Measurements from ENCODE around the gene FRK.

Gene FRK

DNA sequence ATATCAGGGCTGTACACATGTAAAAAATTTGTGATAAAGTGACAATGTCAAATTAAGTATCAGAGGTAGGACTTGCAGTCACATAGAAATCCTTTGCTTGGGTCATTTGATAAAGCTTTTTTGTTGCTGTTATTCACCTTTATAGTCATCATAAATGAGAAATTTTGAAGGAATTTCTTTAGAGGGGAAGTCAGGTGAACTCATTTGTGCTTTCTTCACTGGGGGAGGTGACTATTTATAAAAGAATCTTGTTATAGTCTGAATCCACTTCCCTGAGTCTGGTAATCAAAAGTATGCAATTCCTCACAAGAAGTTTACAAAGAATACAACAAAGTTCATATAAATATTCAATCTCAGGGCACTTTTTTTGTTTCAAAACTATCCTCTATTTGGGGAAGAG, 47.7 kb downstream of the FRK start:
- no peak overlapping the region for H4K8ac ChIP-seq (ENCODE audit: low read depth, low read length)
- no peak overlapping the region for H4K91ac ChIP-seq (ENCODE audit: low read depth, low read length)
- H3K4me3 ChIP-seq (ENCODE audit: low read depth, low read length) = no peak overlapping the region
- no peak overlapping the region for H3K18ac ChIP-seq (ENCODE audit: low read length)
- H3K27me3 ChIP-seq (ENCODE audit: insufficient read depth, low read length) = no peaks in the 10 kb centered on the region
- no peak overlapping the region for H3K4me2 ChIP-seq (ENCODE audit: low read length)
- no peak overlapping the region for H2BK12ac ChIP-seq (ENCODE audit: low read length)
- no peak overlapping the region for H2BK5ac ChIP-seq (ENCODE audit: low read depth, low read length, poor library complexity)
- no peak overlapping the region for H3K14ac ChIP-seq (ENCODE audit: low read length)
- H3K4me1 ChIP-seq (ENCODE audit: control insufficient read depth in 1 of 2, insufficient read depth in 2 of 2, low read length in 2 of 2) = no peaks in the 10 kb centered on the region
- no peaks in the 10 kb centered on the region for H3K9me3 ChIP-seq (ENCODE audit: insufficient read depth, low read depth, low read length)
- no peak overlapping the region for H3K23ac ChIP-seq (ENCODE audit: low read length)
- no peaks in the 10 kb centered on the region for H3K79me2 ChIP-seq (ENCODE audit: control insufficient read depth, insufficient read depth, low read length, poor library complexity)
- no peak for DNase-seq
- no peaks in the 10 kb centered on the region for H3K36me3 ChIP-seq (ENCODE audit: control insufficient read depth in 1 of 2, insufficient read depth in 2 of 2, low read length in 2 of 2)
- no peaks in the 10 kb centered on the region for H3K79me1 ChIP-seq (ENCODE audit: low read length)
- no peak overlapping the region for H3K27ac ChIP-seq (ENCODE audit: low read depth, low read length)
- no peak overlapping the region for H2AFZ ChIP-seq (ENCODE audit: insufficient read depth, low read length, poor library complexity)
- no peak overlapping the region for H4K12ac ChIP-seq (ENCODE audit: low read depth, low read length)
- no peak overlapping the region for H2AK5ac ChIP-seq (ENCODE audit: low read length)
- no peak overlapping the region for H3K4ac ChIP-seq (ENCODE audit: low read depth, low read length)
- no peak overlapping the region for H2BK120ac ChIP-seq (ENCODE audit: insufficient read depth, low read length, poor library complexity)
- no peak overlapping the region for H3K9ac ChIP-seq (ENCODE audit: low read length)

DNA sequence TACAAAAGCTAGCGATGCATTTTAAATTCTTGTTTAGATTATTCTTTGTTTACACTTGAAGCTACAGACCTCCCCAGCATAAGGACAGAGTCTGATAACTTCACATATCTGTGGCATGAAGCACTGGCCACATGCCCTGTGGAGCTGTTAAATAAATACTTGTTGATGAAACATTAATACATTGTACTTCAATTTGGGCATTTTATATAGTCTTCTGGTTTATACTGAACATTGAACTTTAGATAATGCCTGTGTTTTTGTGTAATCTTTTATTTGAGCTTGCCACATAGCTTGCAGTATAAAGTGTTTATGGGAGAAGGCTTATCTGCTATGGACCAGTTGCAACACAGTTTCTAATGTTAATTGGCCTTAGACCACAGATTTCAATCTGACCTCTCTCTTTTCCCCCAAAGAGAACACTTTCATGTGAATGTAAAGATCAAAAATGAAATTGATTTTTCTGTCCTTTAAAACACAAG, 48.2 kb downstream of the FRK start:
- no peaks in the 10 kb centered on the region for H3K79me1 ChIP-seq (ENCODE audit: low read length)
- no peak overlapping the region for H2BK120ac ChIP-seq (ENCODE audit: insufficient read depth, low read length, poor library complexity)
- H2BK5ac ChIP-seq (ENCODE audit: low read depth, low read length, poor library complexity) = no peak overlapping the region
- H3K18ac ChIP-seq (ENCODE audit: low read length) = no peak overlapping the region
- H3K4ac ChIP-seq (ENCODE audit: low read depth, low read length) = no peak overlapping the region
- H2AFZ ChIP-seq (ENCODE audit: insufficient read depth, low read length, poor library complexity) = no peak overlapping the region
- no peaks in the 10 kb centered on the region for H3K4me1 ChIP-seq (ENCODE audit: control insufficient read depth in 1 of 2, insufficient read depth in 2 of 2, low read length in 2 of 2)
- no CpG with 5 or more reads among the region's 1 CpG for WGBS (ENCODE audit: extremely low coverage, insufficient coverage, insufficient read length)
- H4K12ac ChIP-seq (ENCODE audit: low read depth, low read length) = no peak overlapping the region
- H3K23ac ChIP-seq (ENCODE audit: low read length) = no peak overlapping the region
- no peak overlapping the region for H2AK5ac ChIP-seq (ENCODE audit: low read length)
- H3K9me3 ChIP-seq (ENCODE audit: insufficient read depth, low read depth, low read length) = no peaks in the 10 kb centered on the region
- H4K91ac ChIP-seq (ENCODE audit: low read depth, low read length) = no peak overlapping the region
- H3K36me3 ChIP-seq (ENCODE audit: control insufficient read depth in 1 of 2, insufficient read depth in 2 of 2, low read length in 2 of 2) = no peaks in the 10 kb centered on the region
- DNase-seq = no peak
- H3K27me3 ChIP-seq (ENCODE audit: insufficient read depth, low read length) = no peaks in the 10 kb centered on the region
- H2BK12ac ChIP-seq (ENCODE audit: low read length) = no peak overlapping the region
- H3K4me2 ChIP-seq (ENCODE audit: low read length) = no peak overlapping the region
- no peaks in the 10 kb centered on the region for H3K79me2 ChIP-seq (ENCODE audit: control insufficient read depth, insufficient read depth, low read length, poor library complexity)
- H3K14ac ChIP-seq (ENCODE audit: low read length) = no peak overlapping the region
- H3K27ac ChIP-seq (ENCODE audit: low read depth, low read length) = no peak overlapping the region
- no peak overlapping the region for H3K4me3 ChIP-seq (ENCODE audit: low read depth, low read length)
- no peak overlapping the region for H4K8ac ChIP-seq (ENCODE audit: low read depth, low read length)
- no peak overlapping the region for H3K9ac ChIP-seq (ENCODE audit: low read length)

DNA sequence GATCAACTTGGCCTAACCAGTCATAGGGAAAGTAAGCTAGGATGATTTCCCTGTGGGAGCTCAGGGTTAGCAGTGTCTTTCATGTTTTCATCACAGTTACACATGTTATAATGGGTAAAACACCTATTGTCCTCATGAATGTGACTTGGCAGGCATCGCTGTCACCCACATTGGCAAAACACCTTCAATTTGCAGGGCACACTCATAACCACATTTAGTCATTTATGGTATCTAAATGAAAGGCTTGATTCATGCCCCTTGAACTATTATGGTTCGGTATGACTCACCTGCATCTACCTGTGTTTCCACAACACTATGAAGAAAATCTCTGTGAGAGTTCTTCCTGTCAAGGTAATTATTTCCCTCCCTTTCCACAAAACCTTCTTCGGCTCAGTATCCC, 49.2 kb downstream of the FRK start:
- no CpG with 5 or more reads among the region's 3 CpGs for WGBS (ENCODE audit: extremely low coverage, insufficient coverage, insufficient read length)
- Histone ChIP-seq H2AK5ac (ENCODE audit: low read length) (no peak overlapping the region), H3K4me3 (ENCODE audit: low read depth, low read length) (no peak overlapping the region), H4K8ac (ENCODE audit: low read depth, low read length) (no peak overlapping the region), H3K9me3 (ENCODE audit: insufficient read depth, low read depth, low read length) (no peaks in the 10 kb centered on the region), H3K18ac (ENCODE audit: low read length) (no peak overlapping the region), H3K14ac (ENCODE audit: low read length) (no peak overlapping the region), H4K91ac (ENCODE audit: low read depth, low read length) (no peak overlapping the region), H3K79me1 (ENCODE audit: low read length) (no peaks in the 10 kb centered on the region), H2BK5ac (ENCODE audit: low read depth, low read length, poor library complexity) (no peak overlapping the region), H3K9ac (ENCODE audit: low read length) (no peak overlapping the region), H3K23ac (ENCODE audit: low read length) (no peak overlapping the region), H4K12ac (ENCODE audit: low read depth, low read length) (no peak overlapping the region), H3K27me3 (ENCODE audit: insufficient read depth, low read length) (no peaks in the 10 kb centered on the region), H2BK120ac (ENCODE audit: insufficient read depth, low read length, poor library complexity) (no peak overlapping the region), H2BK12ac (ENCODE audit: low read length) (no peak overlapping the region), H3K27ac (ENCODE audit: low read depth, low read length) (no peak overlapping the region), H3K4ac (ENCODE audit: low read depth, low read length) (no peak overlapping the region), H3K79me2 (ENCODE audit: control insufficient read depth, insufficient read depth, low read length, poor library complexity) (no peaks in the 10 kb centered on the region), H3K4me2 (ENCODE audit: low read length) (no peak overlapping the region), H2AFZ (ENCODE audit: insufficient read depth, low read length, poor library complexity) (no peak overlapping the region), H3K4me1 (ENCODE audit: control insufficient read depth in 1 of 2, insufficient read depth in 2 of 2, low read length in 2 of 2) (no peaks in the 10 kb centered on the region), H3K36me3 (ENCODE audit: control insufficient read depth in 1 of 2, insufficient read depth in 2 of 2, low read length in 2 of 2) (no peaks in the 10 kb centered on the region)
- DNase-seq = no peak

DNA sequence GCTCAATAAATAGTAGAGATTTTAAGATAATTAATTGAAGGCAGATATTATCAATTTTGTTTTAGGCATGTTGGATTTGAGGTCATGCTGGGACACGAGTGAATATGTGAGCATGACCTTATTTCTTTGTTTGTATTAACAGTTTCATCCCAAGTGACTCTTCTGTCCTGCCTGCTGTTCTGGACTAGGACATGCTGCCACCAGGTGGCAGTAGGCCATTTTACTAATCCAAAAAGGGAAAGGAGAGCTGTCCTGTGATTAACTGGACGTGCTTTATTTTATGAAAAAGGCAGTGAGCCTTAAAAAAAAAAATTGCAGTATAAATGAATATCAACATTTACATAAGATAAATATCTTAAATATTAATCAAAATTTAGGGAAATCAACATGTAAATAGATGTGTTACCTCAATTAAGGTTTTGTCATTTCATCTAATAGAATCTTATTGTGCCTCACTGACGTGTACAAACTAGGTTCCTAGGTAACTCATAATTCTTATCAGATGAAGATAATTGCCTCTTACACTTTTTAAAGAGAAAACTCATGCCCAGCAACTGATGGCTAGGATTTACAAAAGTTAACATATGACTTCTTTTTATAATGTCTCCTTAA, 49.8 kb downstream of the FRK start:
- no peak overlapping the region for H2BK5ac ChIP-seq (ENCODE audit: low read depth, low read length, poor library complexity)
- WGBS (ENCODE audit: extremely low coverage, insufficient coverage, insufficient read length) = no CpG with 5 or more reads among the region's 3 CpGs

More for the DNA sequence above, 49.8 kb downstream of the FRK start:
- no peak overlapping the region for H4K91ac ChIP-seq (ENCODE audit: low read depth, low read length)
- no peaks in the 10 kb centered on the region for H3K9me3 ChIP-seq (ENCODE audit: insufficient read depth, low read depth, low read length)
- peak; percentile 43 to 77 for DNase-seq
- H3K9ac ChIP-seq (ENCODE audit: low read length) = no peak overlapping the region
- no peak overlapping the region for H3K14ac ChIP-seq (ENCODE audit: low read length)
- H3K4me2 ChIP-seq (ENCODE audit: low read length) = no peak overlapping the region
- no peaks in the 10 kb centered on the region for H3K79me1 ChIP-seq (ENCODE audit: low read length)
- H4K8ac ChIP-seq (ENCODE audit: low read depth, low read length) = no peak overlapping the region
- H3K4ac ChIP-seq (ENCODE audit: low read depth, low read length) = no peak overlapping the region
- H2AFZ ChIP-seq (ENCODE audit: insufficient read depth, low read length, poor library complexity) = no peak overlapping the region
- no peaks in the 10 kb centered on the region for H3K27me3 ChIP-seq (ENCODE audit: insufficient read depth, low read length)
- H3K23ac ChIP-seq (ENCODE audit: low read length) = no peak overlapping the region
- H3K27ac ChIP-seq (ENCODE audit: low read depth, low read length) = no peak overlapping the region
- H2AK5ac ChIP-seq (ENCODE audit: low read length) = no peak overlapping the region
- H3K79me2 ChIP-seq (ENCODE audit: control insufficient read depth, insufficient read depth, low read length, poor library complexity) = no peaks in the 10 kb centered on the region
- H3K18ac ChIP-seq (ENCODE audit: low read length) = no peak overlapping the region
- no peaks in the 10 kb centered on the region for H3K4me1 ChIP-seq (ENCODE audit: control insufficient read depth in 1 of 2, insufficient read depth in 2 of 2, low read length in 2 of 2)
- no peak overlapping the region for H4K12ac ChIP-seq (ENCODE audit: low read depth, low read length)
- no peak overlapping the region for H3K4me3 ChIP-seq (ENCODE audit: low read depth, low read length)
- no peak overlapping the region for H2BK120ac ChIP-seq (ENCODE audit: insufficient read depth, low read length, poor library complexity)
- H2BK12ac ChIP-seq (ENCODE audit: low read length) = no peak overlapping the region
- H3K36me3 ChIP-seq (ENCODE audit: control insufficient read depth in 1 of 2, insufficient read depth in 2 of 2, low read length in 2 of 2) = no peaks in the 10 kb centered on the region

All from trophoblast cell (in vitro differentiated cells and primary cell).